A549 (cell line): Measurements from ENCODE around the gene FAR2.

Source experiments
- CHD2 ChIP-seq: fragments of 150-350 bp; IDR thresholded peaks from 2 replicates; pipeline ENCODE4 v1.6.1; 2014; ENCODE audit warnings: low read length; ENCODE audit not compliant: partially characterized antibody
- CTCF ChIP-seq: fragments of >200 bp; sonication (Bioruptor Twin); formaldehyde crosslinking; IDR thresholded peaks from 3 replicates; pipeline ENCODE4 v1.5.1; 2016
- EP300 ChIP-seq, 2 experiments: fragments of >200 bp; sonication (Bioruptor Twin); formaldehyde crosslinking; IDR thresholded peaks; 2 replicates in 1 of 2; 3 replicates in 1 of 2; pipeline ENCODE4 v1.6.1; 2016 to 2017
- HMGXB4 ChIP-seq: fragments of 250-450 bp; sonication (Bioruptor Pico); IDR thresholded peaks from 2 replicates; pipeline ENCODE4 v1.5.0; 2021; ENCODE audit warnings: mild to moderate bottlenecking, moderate library complexity, borderline replicate concordance
- JUN ChIP-seq, 2 experiments: fragments of >200 bp; sonication (Bioruptor Twin); formaldehyde crosslinking; IDR thresholded peaks; 2 replicates in 1 of 2; 3 replicates in 1 of 2; pipeline ENCODE4 v1.6.1; 2016 to 2017
- MAX ChIP-seq: IDR thresholded peaks from 2 replicates; pipeline ENCODE4 v1.6.1; 2012
- MAZ ChIP-seq: fragments of 150-350 bp; IDR thresholded peaks from 2 replicates; pipeline ENCODE4 v1.6.1; 2014; ENCODE audit warnings: antibody characterized with exemption, low read depth, low read length, borderline replicate concordance
- POLR2A ChIP-seq: IDR thresholded peaks from 2 replicates; pipeline ENCODE4 v1.6.1; 2012; ENCODE audit warnings: mild to moderate bottlenecking, low read length
- RCOR1 ChIP-seq: fragments of 150-350 bp; IDR thresholded peaks from 2 replicates; pipeline ENCODE4 v1.6.1; 2014; ENCODE audit warnings: antibody characterized with exemption, low read length, low read depth
- SREBF2 ChIP-seq: fragments of 450-650 bp; IDR thresholded peaks from 2 replicates; pipeline ENCODE4 v1.6.1; 2014; ENCODE audit warnings: mild to moderate bottlenecking, moderate library complexity
- ZNF302 ChIP-seq: fragments of 250-450 bp; sonication (Bioruptor Pico); IDR thresholded peaks from 2 replicates; pipeline ENCODE4 v1.9.0; 2021; ENCODE audit warnings: inconsistent platforms, mild to moderate bottlenecking, moderate library complexity

- TF ChIP-seq MAZ: no peak
- TF ChIP-seq CTCF: no peak
- TF ChIP-seq ZNF302: no peak
- TF ChIP-seq JUN (IDR thresholded peaks at IDR 0.05): no peak
- no peak for TF ChIP-seq EP300 (IDR thresholded peaks at IDR 0.05)
- TF ChIP-seq POLR2A: no peak
- TF ChIP-seq RCOR1: no peak
- TF ChIP-seq SREBF2: no peak
- TF ChIP-seq HMGXB4: no peak
- no peak for TF ChIP-seq MAX
- no peak for TF ChIP-seq CHD2
These were observed 6.0 kb downstream of the FAR2 start for GRCh38 chr12:29155079-29155478.
